HepG2 (cell line): Measurements from ENCODE around the gene ETFB. TPM values are rescaled to one million over a fixed set of nuclear protein-coding genes. Genes with fewer than 3 reads are reported as not detected.

ENCODE experiments used
- ETV5 ChIP-seq: IDR thresholded peaks from 2 replicates; pipeline ENCODE4 v1.6.1; 2018; ENCODE audit warnings: missing biosample characterization, missing genetic modification reagents, inconsistent platforms, borderline replicate concordance
- MAFK ChIP-seq, 2 experiments: IDR thresholded peaks in 1 of 2; conservative IDR thresholded peaks in 1 of 2; 2 replicates each; pipeline ENCODE4 v1.6.1; 2011; ENCODE audit warnings: improper control_type of control experiment in 2 of 2, low read length in 2 of 2
- MLLT10 ChIP-seq: sonication (generic); formaldehyde crosslinking; IDR thresholded peaks from 2 replicates; pipeline ENCODE4 v1.4.0; 2020; ENCODE audit warnings: missing genetic modification reagents
- SALL1 ChIP-seq: sonication (generic); formaldehyde crosslinking; IDR thresholded peaks from 2 replicates; pipeline ENCODE4 v1.8.0; 2022; ENCODE audit warnings: mild to moderate bottlenecking, missing genetic modification reagents
- SNAPC4 ChIP-seq: sonication (generic); formaldehyde crosslinking; IDR thresholded peaks from 2 replicates; pipeline ENCODE4 v1.4.0; 2020; ENCODE audit warnings: mild to moderate bottlenecking, missing genetic modification reagents
- SPEN ChIP-seq: sonication (generic); formaldehyde crosslinking; IDR thresholded peaks from 2 replicates; pipeline ENCODE4 v1.5.1; 2020; ENCODE audit warnings: low read depth, mild to moderate bottlenecking, missing genetic modification reagents
- ZBTB26 ChIP-seq: IDR thresholded peaks from 2 replicates; pipeline ENCODE4 v1.6.1; 2016; ENCODE audit warnings: missing compliant biosample characterization, missing genetic modification reagents, borderline replicate concordance
- ZNF274 ChIP-seq: sonication (generic); formaldehyde crosslinking; IDR thresholded peaks from 2 replicates; pipeline ENCODE4 v1.5.1; 2020; ENCODE audit warnings: mild to moderate bottlenecking, missing genetic modification reagents
- ZNF337 ChIP-seq: sonication (generic); formaldehyde crosslinking; IDR thresholded peaks from 2 replicates; pipeline ENCODE4 v1.5.1; 2020; ENCODE audit warnings: missing genetic modification reagents, low read depth, mild to moderate bottlenecking, borderline replicate concordance
- ZNF720 ChIP-seq: sonication (generic); formaldehyde crosslinking; IDR thresholded peaks from 2 replicates; pipeline ENCODE4 v1.4.0; 2020; ENCODE audit warnings: missing genetic modification reagents
- polyA plus RNA-seq, 8 experiments: library from polyadenylated mRNA; depleted of rRNA in 3 of 8; stranded (reverse) in 7 of 8; unstranded in 1 of 8; fragments of >200 nt; fragmentation: Illumina TruSeq in 4 of 8; extraction: Trizol in 4 of 8; gene quantifications; 2 replicates each; pipeline versions ENCODE4 v1.2.1 to v1.2.3, GENCODE V29; 2011 to 2016; ENCODE audit warnings: low read depth in 4 of 8, missing spikeins in 1 of 8, mixed read lengths in 1 of 8; ENCODE audit not compliant: insufficient read depth in 1 of 8
- total RNA-seq, 5 experiments: library from RNA; depleted of rRNA; stranded (reverse); fragments of >200 nt; fragmentation: Illumina TruSeq; extraction: Trizol; gene quantifications; 2 replicates each; pipeline ENCODE4 v1.2.3, GENCODE V29; 2016; ENCODE audit warnings: low read depth in 1 of 5
- TF ChIP-seq, protein P1 (sequence below): sonication (generic); formaldehyde crosslinking; IDR thresholded peaks from 2 replicates; pipeline ENCODE4; 2020; ENCODE audit warnings: missing genetic modification reagents, mild to moderate bottlenecking, borderline replicate concordance
- TF ChIP-seq, protein P2 (sequence below): sonication (generic); formaldehyde crosslinking; IDR thresholded peaks from 2 replicates; pipeline ENCODE4 v1.5.0; 2020; ENCODE audit warnings: mild to moderate bottlenecking, missing genetic modification reagents

ETFB gene
- total and polyA plus RNA-seq, 2 of the 13 experiments (the other 11 are each of a cell fraction or from before 2014, with no cell fraction given): 678 to 1,314 TPM

DNA sequence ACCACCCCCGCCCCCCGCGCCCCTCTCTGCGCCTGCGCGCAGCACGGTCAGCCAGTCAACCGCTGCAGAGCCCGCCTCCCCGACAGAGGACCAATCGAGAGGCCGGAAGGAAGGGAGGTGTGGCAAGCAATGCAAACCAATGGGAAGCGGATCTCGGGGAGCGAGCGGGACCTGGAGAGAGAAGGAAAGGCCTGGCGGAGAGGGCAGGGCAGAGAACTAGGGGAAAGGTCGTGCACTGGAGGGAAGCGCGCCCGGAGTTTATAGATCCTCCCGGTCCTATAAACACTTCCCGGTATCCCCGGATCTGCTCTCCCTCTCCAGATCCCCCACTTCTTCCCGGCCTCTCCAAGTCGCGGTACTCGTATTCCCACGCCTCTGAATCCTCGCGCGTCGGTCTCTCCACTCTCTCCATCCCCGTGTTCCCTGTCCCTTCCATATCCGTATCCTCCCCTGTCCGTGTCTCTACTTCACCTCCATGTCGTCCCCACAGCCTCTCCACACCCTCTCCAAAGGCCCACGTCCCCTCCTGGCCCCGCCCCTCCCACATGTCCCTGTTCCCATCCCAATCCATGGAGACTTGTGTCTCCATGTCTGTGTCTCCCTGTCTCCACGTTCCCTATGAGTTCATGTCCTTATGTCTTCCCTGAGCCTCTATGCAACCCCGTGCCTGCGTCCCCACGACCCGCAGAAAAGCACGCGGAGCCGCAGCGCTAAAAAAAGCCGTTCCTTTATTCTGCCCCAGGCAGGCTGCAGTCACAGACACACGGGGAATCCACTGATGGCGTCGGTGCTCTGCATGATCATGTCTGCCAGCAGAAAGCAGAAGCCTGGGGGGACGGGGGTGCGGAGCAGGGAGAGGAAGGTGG lies 434 bp upstream of the ETFB start (continued):
- TF ChIP-seq ZBTB26 (CRISPR knock-in tag) (peak; percentile 9; the same call in 1 of the 2 replicates), MAFK (conservative IDR thresholded peaks at IDR 0.05 in 1 of 2, IDR thresholded peaks at IDR 0.05 in 1 of 2; ENCODE audit: low read length in 2 of 2) (no peak), ZNF274 (CRISPR knock-in tag) (no peak), SALL1 (peak; percentile 15; the same call in 1 of the 2 replicates), ZNF337 (CRISPR knock-in tag) (no peak; the same call in 1 of the 2 replicates), SPEN (CRISPR knock-in tag) (peak; percentile 73), ZNF720 (CRISPR knock-in tag) (no peak), MLLT10 (CRISPR knock-in tag) (no peak), SNAPC4 (CRISPR knock-in tag) (peak; percentile 23; the same call in 1 of the 2 replicates), ETV5 (CRISPR knock-in tag) (no peak; the same call in 1 of the 2 replicates)
- TF ChIP-seq, protein P1, sequence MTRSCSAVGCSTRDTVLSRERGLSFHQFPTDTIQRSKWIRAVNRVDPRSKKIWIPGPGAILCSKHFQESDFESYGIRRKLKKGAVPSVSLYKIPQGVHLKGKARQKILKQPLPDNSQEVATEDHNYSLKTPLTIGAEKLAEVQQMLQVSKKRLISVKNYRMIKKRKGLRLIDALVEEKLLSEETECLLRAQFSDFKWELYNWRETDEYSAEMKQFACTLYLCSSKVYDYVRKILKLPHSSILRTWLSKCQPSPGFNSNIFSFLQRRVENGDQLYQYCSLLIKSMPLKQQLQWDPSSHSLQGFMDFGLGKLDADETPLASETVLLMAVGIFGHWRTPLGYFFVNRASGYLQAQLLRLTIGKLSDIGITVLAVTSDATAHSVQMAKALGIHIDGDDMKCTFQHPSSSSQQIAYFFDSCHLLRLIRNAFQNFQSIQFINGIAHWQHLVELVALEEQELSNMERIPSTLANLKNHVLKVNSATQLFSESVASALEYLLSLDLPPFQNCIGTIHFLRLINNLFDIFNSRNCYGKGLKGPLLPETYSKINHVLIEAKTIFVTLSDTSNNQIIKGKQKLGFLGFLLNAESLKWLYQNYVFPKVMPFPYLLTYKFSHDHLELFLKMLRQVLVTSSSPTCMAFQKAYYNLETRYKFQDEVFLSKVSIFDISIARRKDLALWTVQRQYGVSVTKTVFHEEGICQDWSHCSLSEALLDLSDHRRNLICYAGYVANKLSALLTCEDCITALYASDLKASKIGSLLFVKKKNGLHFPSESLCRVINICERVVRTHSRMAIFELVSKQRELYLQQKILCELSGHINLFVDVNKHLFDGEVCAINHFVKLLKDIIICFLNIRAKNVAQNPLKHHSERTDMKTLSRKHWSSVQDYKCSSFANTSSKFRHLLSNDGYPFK: peak; percentile 21; the same call in 1 of the 2 replicates
- TF ChIP-seq, protein P2, sequence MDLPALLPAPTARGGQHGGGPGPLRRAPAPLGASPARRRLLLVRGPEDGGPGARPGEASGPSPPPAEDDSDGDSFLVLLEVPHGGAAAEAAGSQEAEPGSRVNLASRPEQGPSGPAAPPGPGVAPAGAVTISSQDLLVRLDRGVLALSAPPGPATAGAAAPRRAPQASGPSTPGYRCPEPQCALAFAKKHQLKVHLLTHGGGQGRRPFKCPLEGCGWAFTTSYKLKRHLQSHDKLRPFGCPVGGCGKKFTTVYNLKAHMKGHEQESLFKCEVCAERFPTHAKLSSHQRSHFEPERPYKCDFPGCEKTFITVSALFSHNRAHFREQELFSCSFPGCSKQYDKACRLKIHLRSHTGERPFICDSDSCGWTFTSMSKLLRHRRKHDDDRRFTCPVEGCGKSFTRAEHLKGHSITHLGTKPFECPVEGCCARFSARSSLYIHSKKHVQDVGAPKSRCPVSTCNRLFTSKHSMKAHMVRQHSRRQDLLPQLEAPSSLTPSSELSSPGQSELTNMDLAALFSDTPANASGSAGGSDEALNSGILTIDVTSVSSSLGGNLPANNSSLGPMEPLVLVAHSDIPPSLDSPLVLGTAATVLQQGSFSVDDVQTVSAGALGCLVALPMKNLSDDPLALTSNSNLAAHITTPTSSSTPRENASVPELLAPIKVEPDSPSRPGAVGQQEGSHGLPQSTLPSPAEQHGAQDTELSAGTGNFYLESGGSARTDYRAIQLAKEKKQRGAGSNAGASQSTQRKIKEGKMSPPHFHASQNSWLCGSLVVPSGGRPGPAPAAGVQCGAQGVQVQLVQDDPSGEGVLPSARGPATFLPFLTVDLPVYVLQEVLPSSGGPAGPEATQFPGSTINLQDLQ: no peak
